Keratinocyte (primary cell): ENCODE results near the gene NEURL3. TPM values are rescaled to one million over a fixed set of nuclear protein-coding genes. Genes with fewer than 3 reads are reported as not detected.

Source experiments
- DNase-seq: peaks from one replicate; pipeline ENCODE4 v3.0.0-alpha.2; 2011; ENCODE audit warnings: low read depth, missing footprints, low spot score
- FAIRE-seq: peaks from 2 replicates; lab custom pipeline; 2011; peaks lifted over from hg19 to GRCh38; lab: Jason Lieb, UNC
- H2AFZ ChIP-seq: 2 replicates; pipeline ENCODE4 v1.6.0; 2012; ENCODE audit warnings: low read length, control low read depth, inconsistent platforms; ENCODE audit not compliant: control insufficient read depth
- H3K27ac ChIP-seq: 2 replicates; pipeline ENCODE4 v1.5.1; 2011; ENCODE audit warnings: low read length; ENCODE audit not compliant: control insufficient read depth, insufficient read depth
- H3K27me3 ChIP-seq: 3 replicates; pipeline ENCODE4 v1.6.0; 2011; ENCODE audit warnings: low read length; ENCODE audit not compliant: control insufficient read depth, insufficient read depth; ENCODE audit errors: extremely low read depth
- H3K36me3 ChIP-seq, 2 experiments: 2 replicates in 1 of 2; 3 replicates in 1 of 2; pipeline ENCODE4 v1.5.1; 2011; ENCODE audit warnings: low read length in 2 of 2, mild to moderate bottlenecking in 1 of 2; ENCODE audit not compliant: control insufficient read depth in 2 of 2, insufficient read depth in 2 of 2; ENCODE audit errors: extremely low read depth in 1 of 2
- H3K4me1 ChIP-seq: 3 replicates; pipeline ENCODE4 v1.5.1; 2011; ENCODE audit warnings: low read length; ENCODE audit not compliant: control insufficient read depth, insufficient read depth; ENCODE audit errors: extremely low read depth
- H3K4me2 ChIP-seq: 3 replicates; pipeline ENCODE4 v1.6.0; 2011; ENCODE audit warnings: low read depth, low read length; ENCODE audit not compliant: control insufficient read depth, insufficient read depth; ENCODE audit errors: extremely low read depth
- H3K4me3 ChIP-seq, 3 experiments: fragments of 200-600 bp in 1 of 3; sonication (generic) in 1 of 3; 2 replicates in 2 of 3; 3 replicates in 1 of 3; pipeline ENCODE4 v1.5.1; 2011 to 2016; ENCODE audit warnings: low read length in 3 of 3, mild to moderate bottlenecking in 3 of 3, control low read depth in 2 of 3, inconsistent platforms in 1 of 3, low read depth in 1 of 3, mixed read lengths in 1 of 3, mixed run types in 1 of 3, moderate library complexity in 1 of 3; ENCODE audit not compliant: control insufficient read depth in 2 of 3, insufficient read depth in 2 of 3; ENCODE audit errors: extremely low read depth in 1 of 3
- H3K79me2 ChIP-seq: 2 replicates; pipeline ENCODE4 v1.6.0; 2012; ENCODE audit warnings: low read length; ENCODE audit not compliant: control insufficient read depth, insufficient read depth
- H3K9ac ChIP-seq: 3 replicates; pipeline ENCODE4 v1.6.0; 2011; ENCODE audit warnings: low read length; ENCODE audit not compliant: control insufficient read depth, insufficient read depth; ENCODE audit errors: extremely low read depth
- H3K9me1 ChIP-seq: 3 replicates; pipeline ENCODE4 v1.6.0; 2011; ENCODE audit warnings: low read length; ENCODE audit not compliant: control insufficient read depth, insufficient read depth; ENCODE audit errors: extremely low read depth
- H3K9me3 ChIP-seq: 2 replicates; pipeline ENCODE4 v1.5.1; 2012; ENCODE audit warnings: low read depth, low read length; ENCODE audit not compliant: control insufficient read depth
- H4K20me1 ChIP-seq: 3 replicates; pipeline ENCODE4 v1.6.0; 2011; ENCODE audit warnings: low read length; ENCODE audit not compliant: control insufficient read depth, insufficient read depth; ENCODE audit errors: extremely low read depth
- EZH2 ChIP-seq: IDR thresholded peaks from one replicate; pipeline ENCODE4 v1.6.1; 2012; ENCODE audit warnings: inconsistent platforms, mild to moderate bottlenecking, low read length, moderate library complexity
- dilution Hi-C: fragments of 300-500 bp; cut with MboI; formaldehyde crosslinking; loops from one replicate; pipeline ENCODE4 v1.7.0; 2020; ENCODE audit warnings: low sequenced_read_pairs; ENCODE audit not compliant: extremely low pct_ligation_motif_present
- polyA plus RNA-seq, 5 experiments: library from polyadenylated mRNA; depleted of rRNA in 3 of 5; stranded (reverse) in 3 of 5; stranded (forward) in 1 of 5; unstranded in 1 of 5; fragments of >200 nt; gene quantifications; 1 replicate in 1 of 5; 2 replicates in 3 of 5; 3 replicates in 1 of 5; pipeline versions ENCODE4 v1.2.1 to v1.2.3, GENCODE V29; 2011 to 2012; ENCODE audit warnings: missing spikeins in 2 of 5, low read depth in 1 of 5, low replicate concordance in 1 of 5
- TF ChIP-seq, protein P1 (sequence below), 3 experiments: IDR thresholded peaks in 1 of 3; conservative IDR thresholded peaks in 1 of 3; optimal IDR thresholded peaks in 1 of 3; 2 replicates in 2 of 3; 3 replicates in 1 of 3; pipeline versions ENCODE3 to v1.5.1; 2011; ENCODE audit warnings: low read length in 3 of 3, mild to moderate bottlenecking in 3 of 3, moderate library complexity in 2 of 3, control low read depth in 1 of 3, inconsistent platforms in 1 of 3; ENCODE audit not compliant: insufficient read depth in 2 of 3; ENCODE audit errors: extremely low read depth in 1 of 3

The NEURL3 gene
- polyA plus RNA-seq, 1 donor (not counting 4 experiments of a cell fraction or from before 2014, with no cell fraction given), result not detected

DNA sequence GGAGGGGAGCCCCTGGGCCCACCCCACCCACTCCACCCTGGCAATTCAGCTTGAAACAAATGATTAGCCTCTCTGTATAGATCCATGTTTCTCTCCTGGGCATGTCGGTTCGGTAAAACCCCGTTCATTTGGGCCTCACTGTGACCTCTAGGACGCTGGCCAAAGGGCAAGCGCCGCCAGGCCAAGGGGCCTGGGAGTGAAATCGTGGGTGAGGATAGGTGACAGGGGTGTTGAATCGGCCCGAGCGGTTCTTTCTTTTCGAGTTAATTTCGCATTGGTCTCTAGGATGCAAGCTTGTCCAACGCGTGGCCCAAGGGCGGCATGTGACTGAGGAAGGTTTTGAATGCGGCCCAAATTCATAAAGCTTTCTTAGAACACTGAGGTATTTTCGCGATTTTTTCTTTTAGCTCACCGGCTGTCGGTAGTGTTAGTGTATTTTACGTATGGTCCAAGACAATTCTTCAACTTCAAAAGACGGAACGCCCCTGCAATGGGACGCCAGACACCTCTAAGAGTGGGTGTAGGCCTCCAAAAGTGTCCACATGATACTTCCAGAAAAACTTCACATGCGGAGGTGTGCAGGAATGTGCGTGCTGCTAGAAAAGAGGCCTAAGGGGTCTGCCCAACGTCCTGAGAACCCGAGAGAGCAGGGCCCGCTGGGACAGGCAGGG lies 21.6 kb upstream of the NEURL3 start:
- H3K4me3 ChIP-seq, result peak overlapping the region in 2 of 3 experiments; percentile 51 to 56
- no peaks in the 10 kb centered on the region for H4K20me1 ChIP-seq
- H2AFZ ChIP-seq, result peak overlapping the region; percentile 71
- no peaks in the 10 kb centered on the region for H3K36me3 ChIP-seq
- peak overlapping the region; percentile 64 for H3K4me2 ChIP-seq
- no peak for DNase-seq
- H3K9me3 ChIP-seq, result no peaks in the 10 kb centered on the region
- TF ChIP-seq, protein P1, sequence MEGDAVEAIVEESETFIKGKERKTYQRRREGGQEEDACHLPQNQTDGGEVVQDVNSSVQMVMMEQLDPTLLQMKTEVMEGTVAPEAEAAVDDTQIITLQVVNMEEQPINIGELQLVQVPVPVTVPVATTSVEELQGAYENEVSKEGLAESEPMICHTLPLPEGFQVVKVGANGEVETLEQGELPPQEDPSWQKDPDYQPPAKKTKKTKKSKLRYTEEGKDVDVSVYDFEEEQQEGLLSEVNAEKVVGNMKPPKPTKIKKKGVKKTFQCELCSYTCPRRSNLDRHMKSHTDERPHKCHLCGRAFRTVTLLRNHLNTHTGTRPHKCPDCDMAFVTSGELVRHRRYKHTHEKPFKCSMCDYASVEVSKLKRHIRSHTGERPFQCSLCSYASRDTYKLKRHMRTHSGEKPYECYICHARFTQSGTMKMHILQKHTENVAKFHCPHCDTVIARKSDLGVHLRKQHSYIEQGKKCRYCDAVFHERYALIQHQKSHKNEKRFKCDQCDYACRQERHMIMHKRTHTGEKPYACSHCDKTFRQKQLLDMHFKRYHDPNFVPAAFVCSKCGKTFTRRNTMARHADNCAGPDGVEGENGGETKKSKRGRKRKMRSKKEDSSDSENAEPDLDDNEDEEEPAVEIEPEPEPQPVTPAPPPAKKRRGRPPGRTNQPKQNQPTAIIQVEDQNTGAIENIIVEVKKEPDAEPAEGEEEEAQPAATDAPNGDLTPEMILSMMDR (optimal IDR thresholded peaks at IDR 0.05 in 1 of 3, IDR thresholded peaks at IDR 0.05 in 1 of 3, conservative IDR thresholded peaks at IDR 0.05 in 1 of 3; ENCODE audit: extremely low read depth in 1 of 3, insufficient read depth in 2 of 3, low read length in 3 of 3), result no peak
- TF ChIP-seq EZH2, result no peak
- peak overlapping the region; percentile 68 for H3K9ac ChIP-seq
- FAIRE-seq, result no peak
- peaks cover 38% of the 10 kb centered on the region for H3K27me3 ChIP-seq
- peaks cover 3% of the 10 kb centered on the region for H3K4me1 ChIP-seq
- H3K79me2 ChIP-seq, result no peaks in the 10 kb centered on the region
- dilution Hi-C loops, result no loop called here
- no peaks in the 10 kb centered on the region for H3K9me1 ChIP-seq
- H3K27ac ChIP-seq, result no peak overlapping the region

DNA sequence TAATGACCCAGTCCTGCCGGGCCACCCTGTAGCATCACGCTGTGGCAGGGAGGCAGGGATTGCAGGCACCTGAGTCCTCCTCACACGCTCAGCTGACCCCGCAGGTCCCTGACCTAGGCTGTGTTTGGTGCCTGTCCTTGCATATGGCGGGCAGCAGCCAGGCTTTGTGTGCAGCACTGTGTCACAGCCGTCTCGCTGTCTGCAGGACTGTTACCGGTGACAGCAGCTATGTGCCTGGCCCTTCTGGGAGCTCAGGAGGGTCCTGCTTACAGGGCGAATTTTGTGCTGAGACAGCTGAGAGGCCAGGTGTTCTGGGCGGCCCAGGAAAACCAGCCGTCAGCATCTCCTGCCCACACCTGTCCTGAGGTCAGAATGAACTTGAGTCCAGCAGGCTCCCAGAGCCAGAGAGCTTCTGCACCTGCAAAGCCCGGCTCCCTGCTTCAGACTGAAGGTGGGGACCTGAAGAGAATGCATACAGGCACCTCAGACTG lies 21.0 kb upstream of the NEURL3 start:
- Histone ChIP-seq H3K4me1 (no peaks in the 10 kb centered on the region), H3K9ac (no peak overlapping the region), H3K4me2 (no peak overlapping the region), H3K9me1 (no peaks in the 10 kb centered on the region), H3K79me2 (no peaks in the 10 kb centered on the region), H3K4me3 (no peak overlapping the region), H3K27me3 (peaks cover 38% of the 10 kb centered on the region), H3K36me3 (no peaks in the 10 kb centered on the region), H4K20me1 (no peaks in the 10 kb centered on the region), H3K9me3 (no peaks in the 10 kb centered on the region), H3K27ac (no peak overlapping the region), H2AFZ (no peak overlapping the region)
- dilution Hi-C loops, result no loop called here
- DNase-seq (no peak), FAIRE-seq (no peak)
- TF ChIP-seq, protein P1 (optimal IDR thresholded peaks at IDR 0.05 in 1 of 3, IDR thresholded peaks at IDR 0.05 in 1 of 3, conservative IDR thresholded peaks at IDR 0.05 in 1 of 3; ENCODE audit: extremely low read depth in 1 of 3, insufficient read depth in 2 of 3, low read length in 3 of 3), result no peak
- no peak for TF ChIP-seq EZH2
